Suprapubic skin (tissue), 4 donors: Measurements from ENCODE around the gene PRR7.

Experiments used
- CTCF ChIP-seq, 2 donors: fragments of 200-600 bp in 1 of 2; fragments of 450-650 bp in 1 of 2; sonication (generic) in 1 of 2; IDR thresholded peaks; one replicate each; pipeline ENCODE4 v1.5.1; 2016 to 2019; ENCODE audit warnings: antibody characterized with exemption in 2 of 2, mild to moderate bottlenecking in 1 of 2, moderate library complexity in 1 of 2
- POLR2A ChIP-seq, 2 donors: fragments of 450-650 bp; IDR thresholded peaks; one replicate each; pipeline ENCODE4 v1.6.1; 2017; ENCODE audit warnings: antibody characterized with exemption in 2 of 2, mild to moderate bottlenecking in 2 of 2, moderate library complexity in 2 of 2
- POLR2AphosphoS5 ChIP-seq, 3 donors: sonication (generic); formaldehyde crosslinking; IDR thresholded peaks; one replicate each; pipeline ENCODE4 v1.6.1; 2017; ENCODE audit warnings: antibody characterized with exemption in 3 of 3

DNA sequence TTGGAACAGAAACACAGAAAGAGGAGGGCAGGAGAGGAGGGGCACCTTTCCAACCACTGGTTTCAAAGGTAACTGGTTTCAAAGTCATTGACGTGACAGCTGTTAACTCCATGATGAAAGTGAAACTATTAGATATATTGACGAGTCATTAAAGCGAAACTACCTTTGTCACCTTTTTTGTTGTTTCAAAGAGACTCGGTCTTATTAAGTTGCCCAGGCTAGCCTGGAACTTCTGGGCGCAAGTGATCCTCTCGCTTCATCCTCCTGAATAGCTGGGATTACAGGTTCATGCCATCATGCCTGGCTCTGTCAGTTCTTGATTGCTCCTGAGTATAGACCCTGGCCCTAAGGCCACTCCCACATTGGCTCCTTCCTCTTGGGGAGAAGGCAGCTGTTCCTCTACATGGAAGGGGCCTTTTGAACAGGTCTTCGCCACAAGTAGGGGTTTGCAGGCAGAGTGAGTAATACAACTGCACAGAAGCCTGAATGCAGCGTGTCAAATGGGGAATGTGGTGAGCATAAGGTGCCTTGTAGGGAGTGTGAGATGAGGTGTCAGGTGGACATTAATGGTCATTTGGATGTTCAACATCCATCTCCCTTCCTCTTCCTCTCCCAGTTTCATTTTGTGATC, 33.9 kb upstream of the PRR7 start:
- TF ChIP-seq CTCF (IDR thresholded peaks at IDR 0.05) (no peak), POLR2A (IDR thresholded peaks at IDR 0.05) (no peak), POLR2AphosphoS5 (IDR thresholded peaks at IDR 0.05) (no peak)
